HL-60 (cell line): ENCODE data around the gene ATP10A.

Source experiments
- CTCF ChIP-seq: IDR thresholded peaks from one replicate; pipeline ENCODE4 v1.5.1; 2011; ENCODE audit warnings: low read length, control low read depth, inconsistent platforms; ENCODE audit not compliant: insufficient read depth
- POLR2AphosphoS5 ChIP-seq: IDR thresholded peaks from 2 replicates; pipeline ENCODE4 v1.6.1; 2012; ENCODE audit warnings: low read depth
- REST ChIP-seq: IDR thresholded peaks from 2 replicates; pipeline ENCODE4 v1.6.1; 2012; ENCODE audit warnings: low read depth; ENCODE audit not compliant: insufficient replicate concordance
- SPI1 ChIP-seq: IDR thresholded peaks from 2 replicates; pipeline ENCODE4 v1.6.1; 2012; ENCODE audit warnings: low read depth, mild to moderate bottlenecking, borderline replicate concordance

- TF ChIP-seq REST, result no peak
- TF ChIP-seq SPI1, result no peak
- no peak for TF ChIP-seq POLR2AphosphoS5
- no peak for TF ChIP-seq CTCF
Observed at GRCh38 chr15:25670025-25670554, 193.0 kb downstream of the ATP10A start.
